Natural killer cell (primary cell): ENCODE results near the gene PFKM. TPM values are rescaled to one million over a fixed set of nuclear protein-coding genes. Genes with fewer than 3 reads are reported as not detected.

ENCODE experiments used
- ATAC-seq, 3 donors: fragments of 150-1000 bp in 2 of 3; fragments of 200-7000 bp in 1 of 3; cut with Tn5 transposase; 1 replicate in 1 of 3; 2 replicates in 2 of 3; pipeline ENCODE4 v1.10.0; 2021; ENCODE audit warnings: mild to moderate bottlenecking in 2 of 3, moderate library complexity in 2 of 3
- DNase-seq, 2 donors: peaks; one replicate each; pipeline versions ENCODE4 v3.0.0 to v3.0.0-alpha.2; 2013 to 2021; ENCODE audit warnings: mixed read lengths in 1 of 2
- H3K27ac ChIP-seq: one replicate; pipeline ENCODE4 v1.5.1; 2013; ENCODE audit warnings: mild to moderate bottlenecking, low read length
- H3K27me3 ChIP-seq: one replicate; pipeline ENCODE4 v1.6.1; 2013; ENCODE audit warnings: low read length; ENCODE audit not compliant: control insufficient read depth, insufficient read depth
- H3K36me3 ChIP-seq: one replicate; pipeline ENCODE4 v1.6.1; 2013; ENCODE audit warnings: low read length; ENCODE audit not compliant: control insufficient read depth, insufficient read depth
- H3K4me1 ChIP-seq: one replicate; pipeline ENCODE4 v1.6.1; 2013; ENCODE audit warnings: low read length; ENCODE audit not compliant: control insufficient read depth, insufficient read depth
- H3K4me3 ChIP-seq: one replicate; pipeline ENCODE4 v1.5.1; 2013; ENCODE audit warnings: low read length
- H3K9me3 ChIP-seq: one replicate; pipeline ENCODE4 v1.6.1; 2013; ENCODE audit warnings: low read length; ENCODE audit not compliant: control insufficient read depth, insufficient read depth
- H3K27ac Mint-ChIP-seq, 2 donors: one replicate each; pipeline ENCODE4 v1.8.0; 2022; ENCODE audit warnings: mild to moderate bottlenecking in 2 of 2, mixed read lengths in 2 of 2, moderate library complexity in 1 of 2
- H3K27me3 Mint-ChIP-seq, 2 donors: one replicate each; pipeline ENCODE4 v1.8.0; 2022; ENCODE audit warnings: low read depth in 2 of 2, mixed read lengths in 2 of 2
- H3K36me3 Mint-ChIP-seq: one replicate; pipeline ENCODE4 v1.8.0; 2022; ENCODE audit warnings: mixed read lengths
- H3K4me1 Mint-ChIP-seq, 2 donors: one replicate each; pipeline ENCODE4 v1.8.0; 2022; ENCODE audit warnings: mixed read lengths in 2 of 2
- H3K4me3 Mint-ChIP-seq: one replicate; pipeline ENCODE4 v1.8.0; 2022; ENCODE audit warnings: mild to moderate bottlenecking, moderate library complexity, mixed read lengths
- H3K9me3 Mint-ChIP-seq, 2 donors: one replicate each; pipeline ENCODE4 v1.8.0; 2022; ENCODE audit warnings: mixed read lengths in 2 of 2
- CTCF ChIP-seq: fragments of 200-600 bp; IDR thresholded peaks from one replicate; pipeline ENCODE4 v1.8.0; 2022; ENCODE audit warnings: antibody characterized with exemption
- WGBS: methylation state at CpG from one replicate; pipeline ENCODE4 v1.1.7; 2013; ENCODE audit warnings: missing lambda C conversion rate; ENCODE audit not compliant: insufficient coverage; 5-methylcytosine and 5-hydroxymethylcytosine counted together
- intact Hi-C: fragments of 100-400 bp; cut with micrococcal nuclease; formaldehyde crosslinking; loops from one replicate; pipeline ENCODE4 v1.14.2; 2022
- total RNA-seq, 4 donors: library from RNA; stranded (reverse); fragments of 120-200 nt in 1 of 4; gene quantifications; one replicate each; pipeline versions ENCODE4 v1.2.3 to v1.2.4, GENCODE V29; 2013 to 2022

PFKM gene
- total RNA-seq, 3 donors from 2014 or later (not counting 1 experiment from before 2014, with no cell fraction given) = 6.2 to 13.5 (median 6.4) TPM

- Histone ChIP-seq H3K4me3 (no peak overlapping the region), H3K9me3 (no peaks in the 10 kb centered on the region), H3K4me1 (no peaks in the 10 kb centered on the region), H3K27ac (no peak overlapping the region), H3K36me3 (peaks cover 67% of the 10 kb centered on the region), H3K27me3 (no peaks in the 10 kb centered on the region)
- Mint-ChIP-seq H3K4me1 (no peaks in the 10 kb centered on the region), H3K27me3 (no peaks in the 10 kb centered on the region), H3K27ac (no peak overlapping the region), H3K4me3 (no peak overlapping the region), H3K9me3 (no peaks in the 10 kb centered on the region), H3K36me3 (peaks cover 25% of the 10 kb centered on the region)
- TF ChIP-seq CTCF = no peak
- ATAC-seq (no peak), DNase-seq (no peak)
- intact Hi-C loops = no loop called here
- 100% methylated on average over 2 of the region's 2 CpGs for WGBS
Observed at GRCh38 chr12:48071808-48072207, 47.4 kb upstream of the PFKM start.

GRCh38 chr12:48072266-48072665, 46.9 kb upstream of the PFKM start:
- Histone ChIP-seq H3K36me3 (peaks cover 63% of the 10 kb centered on the region), H3K27me3 (no peaks in the 10 kb centered on the region), H3K27ac (no peak overlapping the region), H3K4me3 (no peak overlapping the region), H3K9me3 (no peaks in the 10 kb centered on the region), H3K4me1 (no peaks in the 10 kb centered on the region)
- TF ChIP-seq CTCF = no peak
- Mint-ChIP-seq H3K9me3 (no peaks in the 10 kb centered on the region), H3K4me1 (no peaks in the 10 kb centered on the region), H3K27me3 (no peaks in the 10 kb centered on the region), H3K4me3 (no peak overlapping the region), H3K36me3 (peaks cover 26% of the 10 kb centered on the region), H3K27ac (no peak overlapping the region)
- 100% methylated on average over 3 of the region's 3 CpGs for WGBS
- intact Hi-C loops = no loop called here
- ATAC-seq (no peak), DNase-seq (no peak)

GRCh38 chr12:48074266-48074665, 44.9 kb upstream of the PFKM start:
- WGBS = no CpG with 5 or more reads among the region's 1 CpG
- no peak overlapping the region for H3K4me3 Mint-ChIP-seq
- no peak for DNase-seq
- Histone ChIP-seq H3K9me3 (no peaks in the 10 kb centered on the region), H3K27me3 (no peaks in the 10 kb centered on the region), H3K4me1 (no peaks in the 10 kb centered on the region), H3K36me3 (peaks cover 55% of the 10 kb centered on the region), H3K4me3 (no peak overlapping the region), H3K27ac (no peak overlapping the region)
- intact Hi-C loops = no loop called here
- H3K4me1 Mint-ChIP-seq = no peaks in the 10 kb centered on the region
- ATAC-seq = no peak
- H3K27me3 Mint-ChIP-seq = no peaks in the 10 kb centered on the region
- H3K36me3 Mint-ChIP-seq = peaks cover 25% of the 10 kb centered on the region
- no peak for TF ChIP-seq CTCF
- H3K9me3 Mint-ChIP-seq = no peaks in the 10 kb centered on the region
- peak overlapping the region in 1 of 2 donors; percentile 1 for H3K27ac Mint-ChIP-seq

- DNase-seq = no peak
- Mint-ChIP-seq H3K27ac (no peak overlapping the region), H3K4me1 (no peaks in the 10 kb centered on the region), H3K9me3 (no peaks in the 10 kb centered on the region), H3K36me3 (peaks cover 18% of the 10 kb centered on the region), H3K4me3 (no peak overlapping the region), H3K27me3 (no peaks in the 10 kb centered on the region)
- 71% methylated on average over 1 of the region's 1 CpG for WGBS
- no peak for TF ChIP-seq CTCF
- intact Hi-C loops = no loop called here
- H3K4me3 ChIP-seq = no peak overlapping the region
- H3K36me3 ChIP-seq = peaks cover 51% of the 10 kb centered on the region
- H3K27me3 ChIP-seq = no peaks in the 10 kb centered on the region
- H3K9me3 ChIP-seq = no peaks in the 10 kb centered on the region
- no peak overlapping the region for H3K27ac ChIP-seq
- no peak for ATAC-seq
- no peaks in the 10 kb centered on the region for H3K4me1 ChIP-seq
Observed at GRCh38 chr12:48075832-48076231, 43.3 kb upstream of the PFKM start.
